Renal pelvis (tissue), 4 donors: ENCODE measurements around the gene CRB2. TPM values are rescaled to one million over a fixed set of nuclear protein-coding genes. Genes with fewer than 3 reads are reported as not detected.

Experiments
- DNase-seq: peaks from one replicate; pipeline ENCODE4 v3.0.0-alpha.2; 2013
- polyA plus RNA-seq, 3 donors: library from polyadenylated mRNA; unstranded; fragments of 120-200 nt; gene quantifications; one replicate each; pipeline ENCODE4 v1.2.1, GENCODE V29; 2013; ENCODE audit not compliant: insufficient read length in 3 of 3

The CRB2 gene
- polyA plus RNA-seq, 3 donors = 29.9 to 31.9 (median 30.4) TPM

GRCh38 chr9:123400926-123401503, 45.0 kb downstream of the CRB2 start:
- DNase-seq = no peak

GRCh38 chr9:123401879-123402513, 46.0 kb downstream of the CRB2 start:
- no peak for DNase-seq

GRCh38 chr9:123402981-123403509, 47.0 kb downstream of the CRB2 start:
- DNase-seq = no peak

- no peak for DNase-seq
Measured at GRCh38 chr9:123406016-123406415, 50.0 kb downstream of the CRB2 start.

GRCh38 chr9:123406691-123407216, 50.8 kb downstream of the CRB2 start:
- DNase-seq = no peak

GRCh38 chr9:123407217-123407851, 51.3 kb downstream of the CRB2 start:
- no peak for DNase-seq

- no peak for DNase-seq
Measured at GRCh38 chr9:123408313-123409262, 52.6 kb downstream of the CRB2 start.

GRCh38 chr9:123410281-123410910, 54.4 kb downstream of the CRB2 start:
- no peak for DNase-seq

GRCh38 chr9:123411191-123411590, 55.2 kb downstream of the CRB2 start:
- DNase-seq = no peak

GRCh38 chr9:123411636-123412035, 55.6 kb downstream of the CRB2 start:
- no peak for DNase-seq

GRCh38 chr9:123412171-123412820, 56.3 kb downstream of the CRB2 start:
- no peak for DNase-seq

GRCh38 chr9:123414204-123414603, 58.2 kb downstream of the CRB2 start:
- no peak for DNase-seq

- no peak for DNase-seq
Measured at GRCh38 chr9:123414936-123415930, 59.2 kb downstream of the CRB2 start.

- DNase-seq = no peak
Measured at GRCh38 chr9:123416176-123416575, 60.2 kb downstream of the CRB2 start.

GRCh38 chr9:123417289-123418051, 61.5 kb downstream of the CRB2 start:
- DNase-seq = no peak

GRCh38 chr9:123418052-123418430, 62.0 kb downstream of the CRB2 start:
- no peak for DNase-seq

GRCh38 chr9:123418506-123418905, 62.5 kb downstream of the CRB2 start:
- no peak for DNase-seq

GRCh38 chr9:123419091-123419490, 63.1 kb downstream of the CRB2 start:
- DNase-seq = no peak
